IMR-90 (cell line): ENCODE measurements around the gene PARVG. TPM values are rescaled to one million over a fixed set of nuclear protein-coding genes. Genes with fewer than 3 reads are reported as not detected.

Source experiments
- ATAC-seq: fragments of 200-7000 bp; cut with Tn5 transposase; 2 replicates; pipeline ENCODE4 v1.9.1; 2020; ENCODE audit warnings: low read depth, mild to moderate bottlenecking, moderate library complexity
- BruUV-seq: library from RNA; stranded (reverse); fragments of 400-500 nt; replicated peaks from 2 replicates; lab custom pipeline; 2021; lab: Mats Ljungman, UMichigan
- CTCF ChIA-PET: fragments of 300-600 bp; formaldehyde crosslinking; extraction: SDS; loops from one replicate; lab custom pipeline; 2021; ENCODE audit warnings: antibody characterized with exemption; lab: Yijun Ruan, JAX
- POLR2A ChIA-PET: fragments of 300-600 bp; sonication (Branson Sonifier 250); formaldehyde crosslinking; loops from one replicate; lab custom pipeline; 2022; ENCODE audit warnings: antibody characterized with exemption; ENCODE audit not compliant: unreplicated experiment; lab: Charles Lee
- DNase-seq: peaks from one replicate; pipeline ENCODE4 v3.0.0; 2013
- H2AFZ ChIP-seq: replicated peaks from 2 replicates; pipeline ENCODE3; 2013; ENCODE audit warnings: low read length, mild to moderate bottlenecking; ENCODE audit not compliant: poor library complexity
- H2AK5ac ChIP-seq: 2 replicates; pipeline ENCODE4 v1.6.1; 2013; ENCODE audit warnings: low read depth, low read length, inconsistent platforms
- H2AK9ac ChIP-seq: replicated peaks from 2 replicates; pipeline ENCODE3; 2013; ENCODE audit warnings: mild to moderate bottlenecking, low read depth, low read length, moderate library complexity; ENCODE audit not compliant: poor library complexity
- H2BK120ac ChIP-seq: 2 replicates; pipeline ENCODE4 v1.6.1; 2013; ENCODE audit warnings: low read depth, low read length, inconsistent platforms
- H2BK15ac ChIP-seq: 3 replicates; pipeline ENCODE4 v1.6.1; 2013; ENCODE audit warnings: low read depth, low read length, inconsistent platforms
- H2BK20ac ChIP-seq: 2 replicates; pipeline ENCODE4 v1.6.1; 2013; ENCODE audit warnings: low read depth, mild to moderate bottlenecking, inconsistent platforms, low read length, moderate library complexity
- H2BK5ac ChIP-seq: 2 replicates; pipeline ENCODE4 v1.6.1; 2013; ENCODE audit warnings: mild to moderate bottlenecking, low read depth, low read length, inconsistent platforms; ENCODE audit not compliant: poor library complexity, severe bottlenecking
- H3K14ac ChIP-seq: replicated peaks from 2 replicates; pipeline ENCODE4 v1.6.1; 2013; ENCODE audit warnings: low read depth, low read length, inconsistent platforms
- H3K18ac ChIP-seq: 2 replicates; pipeline ENCODE4 v1.6.1; 2013; ENCODE audit warnings: low read depth, low read length, control low read depth
- H3K23ac ChIP-seq: 2 replicates; pipeline ENCODE4 v1.6.1; 2013; ENCODE audit warnings: low read depth, low read length, inconsistent platforms
- H3K27ac ChIP-seq: 2 replicates; pipeline ENCODE4 v1.5.1; 2013; ENCODE audit warnings: mild to moderate bottlenecking, control low read depth, low read length; ENCODE audit not compliant: insufficient read depth
- H3K27me3 ChIP-seq: 2 replicates; pipeline ENCODE4 v1.6.1; 2013; ENCODE audit warnings: low read length; ENCODE audit not compliant: control insufficient read depth, insufficient read depth
- H3K36me3 ChIP-seq: 2 replicates; pipeline ENCODE4 v1.6.1; 2013; ENCODE audit warnings: low read length, mixed read lengths; ENCODE audit not compliant: control insufficient read depth, insufficient read depth
- H3K4ac ChIP-seq: 2 replicates; pipeline ENCODE4 v1.6.1; 2013; ENCODE audit warnings: low read depth, low read length, inconsistent platforms
- H3K4me1 ChIP-seq: 2 replicates; pipeline ENCODE4 v1.6.1; 2013; ENCODE audit warnings: low read length, mixed read lengths; ENCODE audit not compliant: control insufficient read depth, insufficient read depth
- H3K4me2 ChIP-seq: 2 replicates; pipeline ENCODE4 v1.6.1; 2013; ENCODE audit warnings: low read depth, mild to moderate bottlenecking, control low read depth, low read length, moderate library complexity
- H3K4me3 ChIP-seq: 2 replicates; pipeline ENCODE4 v1.5.1; 2013; ENCODE audit warnings: low read depth, mild to moderate bottlenecking, control low read depth, low read length, moderate library complexity; ENCODE audit not compliant: insufficient read depth
- H3K56ac ChIP-seq: 2 replicates; pipeline ENCODE4 v1.6.1; 2013; ENCODE audit warnings: low read length, inconsistent platforms; ENCODE audit not compliant: insufficient read depth; ENCODE audit errors: extremely low read depth
- H3K79me1 ChIP-seq, 2 experiments: 2 replicates each; pipeline ENCODE4 v1.6.1; 2013; ENCODE audit warnings: low read length in 2 of 2, inconsistent platforms in 1 of 2, low read depth in 1 of 2
- H3K9ac ChIP-seq: 2 replicates; pipeline ENCODE4 v1.6.1; 2013; ENCODE audit warnings: low read depth, low read length, control low read depth
- H3K9me1 ChIP-seq: 2 replicates; pipeline ENCODE4 v1.6.1; 2013; ENCODE audit warnings: low read length, inconsistent platforms; ENCODE audit not compliant: insufficient read depth
- H3K9me3 ChIP-seq: 2 replicates; pipeline ENCODE4 v1.6.1; 2013; ENCODE audit warnings: low read length; ENCODE audit not compliant: control insufficient read depth, insufficient read depth
- H4K20me1 ChIP-seq: 2 replicates; pipeline ENCODE4 v1.6.1; 2013; ENCODE audit warnings: low read length, inconsistent platforms; ENCODE audit not compliant: insufficient read depth
- H4K5ac ChIP-seq: 2 replicates; pipeline ENCODE4 v1.6.1; 2013; ENCODE audit warnings: mild to moderate bottlenecking, low read depth, low read length, control low read depth
- H4K8ac ChIP-seq, 2 experiments: 2 replicates each; pipeline ENCODE4 v1.6.1; 2013; ENCODE audit warnings: low read depth in 2 of 2, low read length in 2 of 2, control low read depth in 1 of 2, inconsistent platforms in 1 of 2
- H4K91ac ChIP-seq: 2 replicates; pipeline ENCODE4 v1.6.1; 2013; ENCODE audit warnings: low read depth, low read length, inconsistent platforms; ENCODE audit not compliant: insufficient read depth
- BHLHE40 ChIP-seq: fragments of 150-350 bp; IDR thresholded peaks from 2 replicates; pipeline ENCODE4 v1.6.1; 2016; ENCODE audit warnings: mild to moderate bottlenecking, low read depth, low read length
- CEBPB ChIP-seq: IDR thresholded peaks from 2 replicates; pipeline ENCODE4 v1.6.1; 2012; ENCODE audit warnings: low read depth, low read length, improper control_type of control experiment
- CHD1 ChIP-seq: IDR thresholded peaks from 2 replicates; pipeline ENCODE4 v1.6.1; 2012; ENCODE audit warnings: low read depth, low read length, improper control_type of control experiment
- ELK1 ChIP-seq: fragments of 150-350 bp; IDR thresholded peaks from 2 replicates; pipeline ENCODE4 v1.6.1; 2016; ENCODE audit warnings: low read depth, mild to moderate bottlenecking, low read length, moderate library complexity, borderline replicate concordance
- FOS ChIP-seq: fragments of 150-350 bp; IDR thresholded peaks from 2 replicates; pipeline ENCODE4 v1.6.1; 2016; ENCODE audit warnings: low read depth, low read length
- MAZ ChIP-seq: IDR thresholded peaks from 2 replicates; pipeline ENCODE4 v1.6.1; 2012; ENCODE audit warnings: low read depth, mild to moderate bottlenecking, low read length, improper control_type of control experiment, moderate library complexity, borderline replicate concordance
- MXI1 ChIP-seq: IDR thresholded peaks from 2 replicates; pipeline ENCODE4 v1.6.1; 2012; ENCODE audit warnings: low read depth, mild to moderate bottlenecking, low read length, moderate library complexity, borderline replicate concordance
- NFE2L2 ChIP-seq: fragments of 150-350 bp; IDR thresholded peaks from 2 replicates; pipeline ENCODE4 v1.6.1; 2016; ENCODE audit warnings: low read depth, mild to moderate bottlenecking, low read length
- RAD21 ChIP-seq: IDR thresholded peaks from 2 replicates; pipeline ENCODE4 v1.6.1; 2012; ENCODE audit warnings: low read length, improper control_type of control experiment
- RCOR1 ChIP-seq: IDR thresholded peaks from 2 replicates; pipeline ENCODE4 v1.6.1; 2012; ENCODE audit warnings: mild to moderate bottlenecking, low read length, improper control_type of control experiment; ENCODE audit not compliant: insufficient replicate concordance
- RFX5 ChIP-seq: IDR thresholded peaks from 2 replicates; pipeline ENCODE4 v1.8.0; 2012; ENCODE audit warnings: low read depth, mild to moderate bottlenecking, low read length, moderate library complexity
- USF2 ChIP-seq: fragments of 150-350 bp; IDR thresholded peaks from 2 replicates; pipeline ENCODE4 v1.6.1; 2017; ENCODE audit warnings: mild to moderate bottlenecking, antibody characterized with exemption, low read length, low read depth
- WGBS, 2 experiments: methylation state at CpG; one replicate each; pipeline versions ENCODE4 v1.1.5 to v1.1.7; 2013; ENCODE audit warnings: missing lambda C conversion rate in 2 of 2; ENCODE audit not compliant: insufficient read length in 1 of 2; ENCODE audit errors: extremely low coverage in 2 of 2; 5-methylcytosine and 5-hydroxymethylcytosine counted together
- dilution Hi-C: fragments of 300-500 bp; cut with HindIII; formaldehyde crosslinking; loops from one replicate; pipeline ENCODE4 v1.14.3; 2018; ENCODE audit warnings: low sequenced_read_pairs; ENCODE audit not compliant: unreplicated experiment
- in situ Hi-C: fragments of 300-500 bp; cut with MboI; formaldehyde crosslinking; loops from 3 replicates; pipeline ENCODE4 v1.14.3; 2019; ENCODE audit warnings: low sequenced_read_pairs, inconsistent platforms, mixed read lengths
- intact Hi-C: fragments of 100-400 bp; cut with micrococcal nuclease; formaldehyde crosslinking; loops from 2 replicates; pipeline ENCODE4 v1.10.0; 2022
- polyA plus RNA-seq, 3 experiments: library from polyadenylated mRNA; depleted of rRNA; stranded (reverse); fragments of >200 nt; gene quantifications; 2 replicates each; pipeline ENCODE4 v1.2.3, GENCODE V29; 2012; ENCODE audit warnings: low replicate concordance in 1 of 3
- total RNA-seq: library from RNA; depleted of rRNA; stranded (reverse); fragments of >200 nt; gene quantifications from 2 replicates; pipeline ENCODE4 v1.2.3, GENCODE V29; 2012

PARVG gene
- total and polyA plus RNA-seq, 2 of the 4 experiments (the other 2 are of a cell fraction): not detected

- no peaks in the 10 kb centered on the region for H3K79me1 ChIP-seq
- no peak overlapping the region for H4K8ac ChIP-seq
- BruUV-seq: no TSS peak
- no peak overlapping the region for H3K27ac ChIP-seq
- no peak overlapping the region for H3K56ac ChIP-seq
- in situ Hi-C loops: no loop called here
- H3K4me3 ChIP-seq: no peak overlapping the region
- no peak overlapping the region for H2BK5ac ChIP-seq
- no peak overlapping the region for H2BK15ac ChIP-seq
- H4K91ac ChIP-seq: no peak overlapping the region
- H2BK20ac ChIP-seq: no peak overlapping the region
- no peak for TF ChIP-seq NFE2L2
- no peak for TF ChIP-seq CEBPB
- TF ChIP-seq FOS: no peak
- TF ChIP-seq RAD21: no peak
- no peak for TF ChIP-seq ELK1
- TF ChIP-seq CHD1: no peak
- no peak for TF ChIP-seq MXI1
- no peak for TF ChIP-seq MAZ
- TF ChIP-seq RFX5: no peak
- no peak for TF ChIP-seq BHLHE40
- no peak for TF ChIP-seq USF2
- no peak for TF ChIP-seq RCOR1
- H2AK9ac ChIP-seq: no peak overlapping the region
- POLR2A ChIA-PET: no interaction called here
- H3K9me3 ChIP-seq: peaks cover 5% of the 10 kb centered on the region; the same call in 1 of the 2 replicates
- H4K5ac ChIP-seq: no peak overlapping the region
- no peak overlapping the region for H3K14ac ChIP-seq
- no peak overlapping the region for H3K18ac ChIP-seq
- H3K23ac ChIP-seq: no peak overlapping the region
- intact Hi-C loops: no loop called here
- H3K27me3 ChIP-seq: peaks cover 3% of the 10 kb centered on the region; the same call in 1 of the 2 replicates
- peaks cover 10% of the 10 kb centered on the region; the same call in 1 of the 2 replicates for H3K4me1 ChIP-seq
- no peak for ATAC-seq
- no peak overlapping the region for H2AFZ ChIP-seq
- no peak overlapping the region for H3K4ac ChIP-seq
- H2BK120ac ChIP-seq: no peak overlapping the region
- no CpG with 5 or more reads among the region's 4 CpGs for WGBS, 2 experiments
- dilution Hi-C loops: no loop called here
- H4K20me1 ChIP-seq: no peaks in the 10 kb centered on the region
- no peak for DNase-seq
- CTCF ChIA-PET: no interaction called here
- H3K36me3 ChIP-seq: no peaks in the 10 kb centered on the region
- H3K4me2 ChIP-seq: no peak overlapping the region
- no peaks in the 10 kb centered on the region for H3K9me1 ChIP-seq
- H3K9ac ChIP-seq: no peak overlapping the region
- H2AK5ac ChIP-seq: no peak overlapping the region
Observed at GRCh38 chr22:44207981-44208317, 27.2 kb downstream of the PARVG start.
